SKM-1 treated with dmso at 0.1 percent for 144 hours (cell line): ENCODE results near the gene SNAP91.

ENCODE experiments used
- DNase-seq: peaks from one replicate; lab custom pipeline; 2025; ENCODE audit not compliant: unreplicated experiment; lab: John Stamatoyannopoulos, UW

The SNAP91 gene

GRCh38 chr6:83546636-83547035 lies 162.3 kb downstream of the SNAP91 start:
- no peak for DNase-seq

- DNase-seq = no peak
Observed at GRCh38 chr6:83539678-83540077, 169.2 kb downstream of the SNAP91 start.

- no peak for DNase-seq
Observed at GRCh38 chr6:83536647-83537589, 172.0 kb downstream of the SNAP91 start.

- DNase-seq = peak; percentile 34
Observed at GRCh38 chr6:83536034-83536646, 172.8 kb downstream of the SNAP91 start.

GRCh38 chr6:83518816-83519480 lies 190.0 kb downstream of the SNAP91 start:
- DNase-seq = no peak

- DNase-seq = no peak
Observed at GRCh38 chr6:83517500-83517899, 191.4 kb downstream of the SNAP91 start.

GRCh38 chr6:83514866-83515466 lies 193.9 kb downstream of the SNAP91 start:
- DNase-seq = peak; percentile 21

GRCh38 chr6:83514466-83514865 lies 194.4 kb downstream of the SNAP91 start:
- no peak for DNase-seq

- no peak for DNase-seq
Observed at GRCh38 chr6:83511901-83512681, 196.8 kb downstream of the SNAP91 start, which contains the start of gene PRSS35. Gene PRSS35, plus strand, starts transcription at chr6:83512534. Its CDS starts 10,908 bp downstream, at chr6:83523442.

- DNase-seq = no peak
Observed at GRCh38 chr6:83511266-83511665, 197.6 kb downstream of the SNAP91 start.

- no peak for DNase-seq
Observed at GRCh38 chr6:83510791-83511190, 198.1 kb downstream of the SNAP91 start.

GRCh38 chr6:83509441-83509840 lies 199.5 kb downstream of the SNAP91 start:
- DNase-seq = no peak

- no peak for DNase-seq
Observed at GRCh38 chr6:83505356-83505755, 203.5 kb downstream of the SNAP91 start.
